GM23338 (cell line): Measurements from ENCODE around the gene ZFYVE28. TPM values are rescaled to one million over a fixed set of nuclear protein-coding genes. Genes with fewer than 3 reads are reported as not detected.

Source experiments
- ATAC-seq: fragments of 200-7000 bp; cut with Tn5 transposase; 3 replicates; pipeline ENCODE4 v1.9.1; 2020
- DNase-seq: peaks from one replicate; pipeline ENCODE4 v3.0.0-alpha.2; 2015; ENCODE audit warnings: low spot score
- H2AFZ ChIP-seq: fragments of 200-600 bp; sonication (generic); 2 replicates; pipeline ENCODE4 v1.8.0; 2016; ENCODE audit warnings: antibody characterized with exemption, mild to moderate bottlenecking, moderate library complexity
- H3F3A ChIP-seq: fragments of 200-600 bp; sonication (generic); replicated peaks from 2 replicates; pipeline ENCODE4 v1.8.0; 2017; ENCODE audit warnings: antibody characterized with exemption, mixed run types, low read depth
- H3K27ac ChIP-seq: fragments of 200-600 bp; sonication (generic); 2 replicates; pipeline ENCODE4 v1.6.1; 2016; ENCODE audit warnings: low read depth
- H3K27me3 ChIP-seq: fragments of 200-600 bp; sonication (generic); 2 replicates; pipeline ENCODE4 v1.8.0; 2016; ENCODE audit warnings: mild to moderate bottlenecking, mixed run types, moderate library complexity; ENCODE audit not compliant: insufficient read depth
- H3K36me3 ChIP-seq: fragments of 200-600 bp; sonication (generic); 2 replicates; pipeline ENCODE4 v1.8.0; 2016; ENCODE audit warnings: mild to moderate bottlenecking; ENCODE audit not compliant: insufficient read depth
- H3K4me1 ChIP-seq: fragments of 200-600 bp; sonication (generic); 2 replicates; pipeline ENCODE4 v1.8.0; 2016; ENCODE audit warnings: mild to moderate bottlenecking, moderate library complexity; ENCODE audit not compliant: insufficient read depth
- H3K4me2 ChIP-seq: fragments of 200-600 bp; sonication (generic); 2 replicates; pipeline ENCODE4 v1.7.1; 2017; ENCODE audit warnings: mixed run types
- H3K4me3 ChIP-seq: fragments of 200-600 bp; sonication (generic); 2 replicates; pipeline ENCODE4 v1.6.1; 2016; ENCODE audit warnings: mixed run types
- H3K79me2 ChIP-seq: fragments of 200-600 bp; sonication (generic); replicated peaks from 2 replicates; pipeline ENCODE4 v1.8.0; 2017; ENCODE audit warnings: mild to moderate bottlenecking; ENCODE audit not compliant: insufficient read depth
- H3K9me2 ChIP-seq: fragments of 200-600 bp; sonication (generic); 2 replicates; pipeline ENCODE4 v1.8.0; 2017; ENCODE audit not compliant: insufficient read depth
- H4K20me1 ChIP-seq: fragments of 200-600 bp; sonication (generic); replicated peaks from 2 replicates; pipeline ENCODE4 v1.8.0; 2017; ENCODE audit warnings: mild to moderate bottlenecking; ENCODE audit not compliant: insufficient read depth
- H3K27ac Mint-ChIP-seq: 2 replicates; pipeline ENCODE4 v1.8.0; 2020; ENCODE audit warnings: inconsistent platforms, mild to moderate bottlenecking, moderate library complexity, mixed read lengths
- H3K27me3 Mint-ChIP-seq: 3 replicates; pipeline ENCODE4 v1.8.0; 2022; ENCODE audit warnings: low read depth, mild to moderate bottlenecking, moderate library complexity, mixed read lengths, inconsistent platforms; ENCODE audit not compliant: insufficient read depth, poor library complexity
- H3K36me3 Mint-ChIP-seq: 3 replicates; pipeline ENCODE4 v1.8.0; 2021; ENCODE audit warnings: low read depth, mild to moderate bottlenecking, inconsistent platforms, moderate library complexity, mixed read lengths
- H3K4me1 Mint-ChIP-seq: 3 replicates; pipeline ENCODE4 v1.8.0; 2020; ENCODE audit warnings: mild to moderate bottlenecking, inconsistent platforms, mixed read lengths
- H3K4me3 Mint-ChIP-seq: 3 replicates; pipeline ENCODE4 v1.8.0; 2021; ENCODE audit warnings: moderate library complexity, mild to moderate bottlenecking, inconsistent platforms, mixed read lengths
- H3K9me3 Mint-ChIP-seq: 3 replicates; pipeline ENCODE4 v1.8.0; 2020; ENCODE audit warnings: moderate library complexity, mild to moderate bottlenecking, inconsistent platforms, mixed read lengths
- CREB1 ChIP-seq: fragments of 250-450 bp; sonication (Bioruptor Pico); IDR thresholded peaks from 2 replicates; pipeline ENCODE4 v1.5.0; 2020; ENCODE audit warnings: low read depth, mild to moderate bottlenecking, moderate library complexity
- EZH2 ChIP-seq: fragments of 200-600 bp; sonication (generic); IDR thresholded peaks from one replicate; pipeline ENCODE4 v1.8.0; 2017; ENCODE audit warnings: antibody characterized with exemption, mild to moderate bottlenecking, low read depth; ENCODE audit not compliant: unreplicated experiment
- EZH2phosphoT487 ChIP-seq: fragments of 200-600 bp; sonication (generic); IDR thresholded peaks from one replicate; pipeline ENCODE4 v1.8.1; 2018; ENCODE audit warnings: antibody characterized with exemption; ENCODE audit not compliant: unreplicated experiment
- JUNB ChIP-seq: IDR thresholded peaks from one replicate; pipeline ENCODE4 v1.6.1; 2016; ENCODE audit warnings: antibody characterized with exemption; ENCODE audit not compliant: unreplicated experiment
- NANOG ChIP-seq: IDR thresholded peaks from 2 replicates; pipeline ENCODE4 v1.6.1; 2016; ENCODE audit warnings: antibody characterized with exemption, borderline replicate concordance
- POLR2AphosphoS5 ChIP-seq: IDR thresholded peaks from 2 replicates; pipeline ENCODE4 v1.6.1; 2016; ENCODE audit warnings: antibody characterized with exemption, low read depth
- STAT1 ChIP-seq: IDR thresholded peaks from one replicate; pipeline ENCODE4 v1.6.1; 2016; ENCODE audit warnings: antibody characterized with exemption; ENCODE audit not compliant: unreplicated experiment
- ZNF114 ChIP-seq: fragments of 250-450 bp; sonication (Bioruptor Pico); IDR thresholded peaks from 2 replicates; pipeline ENCODE4 v1.5.0; 2020; ENCODE audit warnings: mild to moderate bottlenecking, moderate library complexity
- ZNF331 ChIP-seq: fragments of 250-450 bp; sonication (Bioruptor Pico); IDR thresholded peaks from 2 replicates; pipeline ENCODE4 v1.5.0; 2020; ENCODE audit warnings: low read depth, mild to moderate bottlenecking, moderate library complexity
- polyA plus RNA-seq: library from polyadenylated mRNA; unstranded; fragments of >200 nt; fragmentation: Nextera tagmentation; extraction: Ambion mirVana; gene quantifications from 2 replicates; pipeline ENCODE4 v1.2.1, GENCODE V29; 2016
- total RNA-seq: library from RNA; depleted of rRNA; stranded (reverse); fragments of >200 nt; shearing (Covaris generic); gene quantifications from 2 replicates; pipeline ENCODE4 v1.2.3, GENCODE V29; 2014
- TF ChIP-seq, protein P1 (sequence below), 2 experiments: fragments of 200-600 bp in 1 of 2; sonication (generic) in 1 of 2; conservative IDR thresholded peaks; 2 replicates each; pipeline versions ENCODE4 v1.5.1 to v1.6.1; 2016 to 2017; ENCODE audit warnings: antibody characterized with exemption in 2 of 2, low read depth in 2 of 2, mild to moderate bottlenecking in 2 of 2, moderate library complexity in 1 of 2
- TF ChIP-seq, protein P2 (sequence below): fragments of 250-450 bp; sonication (Bioruptor Pico); IDR thresholded peaks from 2 replicates; pipeline ENCODE4 v1.5.0; 2020; ENCODE audit warnings: mild to moderate bottlenecking, moderate library complexity
- TF ChIP-seq, protein P3 (sequence below): IDR thresholded peaks from one replicate; pipeline ENCODE4 v1.6.1; 2018; ENCODE audit warnings: antibody characterized with exemption; ENCODE audit not compliant: unreplicated experiment
- TF ChIP-seq, protein P4 (sequence below): IDR thresholded peaks from 2 replicates; pipeline ENCODE4 v1.6.1; 2016; ENCODE audit warnings: antibody characterized with exemption

Gene ZFYVE28
- total and polyA plus RNA-seq, 2 experiments from 2014 or later = 2.6 to 4.6 TPM

DNA sequence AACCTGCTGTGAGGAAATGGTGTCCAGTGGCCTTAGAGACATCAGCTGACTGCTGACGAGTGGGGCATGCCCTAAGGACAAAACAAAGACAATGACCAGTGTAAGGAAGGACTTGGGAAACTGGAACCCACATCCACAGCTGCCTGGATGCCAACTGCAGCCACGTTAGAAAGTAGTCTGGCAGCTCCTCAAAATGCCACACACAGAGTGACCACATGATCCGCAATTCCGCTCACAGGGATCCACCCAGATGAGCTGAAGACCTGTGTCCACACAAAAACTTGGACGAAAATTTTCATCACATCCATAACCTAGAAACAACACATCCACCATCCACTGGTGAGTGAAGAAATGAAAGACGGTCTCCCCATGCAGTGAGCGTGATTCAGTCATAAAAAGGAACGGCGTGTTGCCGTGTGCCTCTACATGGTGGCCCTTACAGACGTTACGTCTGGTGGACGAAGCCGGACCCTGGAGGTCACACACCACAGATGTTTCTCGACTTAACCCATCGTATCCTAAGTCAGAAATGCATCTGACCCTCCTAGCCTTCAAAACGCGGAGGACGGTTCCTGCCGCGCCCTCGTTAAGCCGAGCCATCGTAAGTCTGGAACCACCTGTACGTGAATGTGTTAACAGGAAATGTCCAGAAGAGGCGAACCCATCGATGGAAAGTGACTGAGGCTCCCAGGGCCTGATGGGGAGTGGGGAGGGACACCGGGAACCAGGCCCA lies 115.9 kb downstream of the ZFYVE28 start:
- no peak overlapping the region; the same call in 2 of the 3 replicates for H3K4me3 Mint-ChIP-seq
- no peaks in the 10 kb centered on the region for H3K79me2 ChIP-seq
- H2AFZ ChIP-seq = no peak overlapping the region
- H3K4me1 Mint-ChIP-seq = peaks cover 9% of the 10 kb centered on the region; the same call in 2 of the 3 replicates
- H3K9me3 Mint-ChIP-seq = peaks cover 18% of the 10 kb centered on the region
- TF ChIP-seq, protein P1, sequence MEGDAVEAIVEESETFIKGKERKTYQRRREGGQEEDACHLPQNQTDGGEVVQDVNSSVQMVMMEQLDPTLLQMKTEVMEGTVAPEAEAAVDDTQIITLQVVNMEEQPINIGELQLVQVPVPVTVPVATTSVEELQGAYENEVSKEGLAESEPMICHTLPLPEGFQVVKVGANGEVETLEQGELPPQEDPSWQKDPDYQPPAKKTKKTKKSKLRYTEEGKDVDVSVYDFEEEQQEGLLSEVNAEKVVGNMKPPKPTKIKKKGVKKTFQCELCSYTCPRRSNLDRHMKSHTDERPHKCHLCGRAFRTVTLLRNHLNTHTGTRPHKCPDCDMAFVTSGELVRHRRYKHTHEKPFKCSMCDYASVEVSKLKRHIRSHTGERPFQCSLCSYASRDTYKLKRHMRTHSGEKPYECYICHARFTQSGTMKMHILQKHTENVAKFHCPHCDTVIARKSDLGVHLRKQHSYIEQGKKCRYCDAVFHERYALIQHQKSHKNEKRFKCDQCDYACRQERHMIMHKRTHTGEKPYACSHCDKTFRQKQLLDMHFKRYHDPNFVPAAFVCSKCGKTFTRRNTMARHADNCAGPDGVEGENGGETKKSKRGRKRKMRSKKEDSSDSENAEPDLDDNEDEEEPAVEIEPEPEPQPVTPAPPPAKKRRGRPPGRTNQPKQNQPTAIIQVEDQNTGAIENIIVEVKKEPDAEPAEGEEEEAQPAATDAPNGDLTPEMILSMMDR (conservative IDR thresholded peaks at IDR 0.05; ENCODE audit: low read depth in 2 of 2) = no peak
- TF ChIP-seq EZH2 = no peak
- no peak for TF ChIP-seq JUNB
- TF ChIP-seq, protein P2, sequence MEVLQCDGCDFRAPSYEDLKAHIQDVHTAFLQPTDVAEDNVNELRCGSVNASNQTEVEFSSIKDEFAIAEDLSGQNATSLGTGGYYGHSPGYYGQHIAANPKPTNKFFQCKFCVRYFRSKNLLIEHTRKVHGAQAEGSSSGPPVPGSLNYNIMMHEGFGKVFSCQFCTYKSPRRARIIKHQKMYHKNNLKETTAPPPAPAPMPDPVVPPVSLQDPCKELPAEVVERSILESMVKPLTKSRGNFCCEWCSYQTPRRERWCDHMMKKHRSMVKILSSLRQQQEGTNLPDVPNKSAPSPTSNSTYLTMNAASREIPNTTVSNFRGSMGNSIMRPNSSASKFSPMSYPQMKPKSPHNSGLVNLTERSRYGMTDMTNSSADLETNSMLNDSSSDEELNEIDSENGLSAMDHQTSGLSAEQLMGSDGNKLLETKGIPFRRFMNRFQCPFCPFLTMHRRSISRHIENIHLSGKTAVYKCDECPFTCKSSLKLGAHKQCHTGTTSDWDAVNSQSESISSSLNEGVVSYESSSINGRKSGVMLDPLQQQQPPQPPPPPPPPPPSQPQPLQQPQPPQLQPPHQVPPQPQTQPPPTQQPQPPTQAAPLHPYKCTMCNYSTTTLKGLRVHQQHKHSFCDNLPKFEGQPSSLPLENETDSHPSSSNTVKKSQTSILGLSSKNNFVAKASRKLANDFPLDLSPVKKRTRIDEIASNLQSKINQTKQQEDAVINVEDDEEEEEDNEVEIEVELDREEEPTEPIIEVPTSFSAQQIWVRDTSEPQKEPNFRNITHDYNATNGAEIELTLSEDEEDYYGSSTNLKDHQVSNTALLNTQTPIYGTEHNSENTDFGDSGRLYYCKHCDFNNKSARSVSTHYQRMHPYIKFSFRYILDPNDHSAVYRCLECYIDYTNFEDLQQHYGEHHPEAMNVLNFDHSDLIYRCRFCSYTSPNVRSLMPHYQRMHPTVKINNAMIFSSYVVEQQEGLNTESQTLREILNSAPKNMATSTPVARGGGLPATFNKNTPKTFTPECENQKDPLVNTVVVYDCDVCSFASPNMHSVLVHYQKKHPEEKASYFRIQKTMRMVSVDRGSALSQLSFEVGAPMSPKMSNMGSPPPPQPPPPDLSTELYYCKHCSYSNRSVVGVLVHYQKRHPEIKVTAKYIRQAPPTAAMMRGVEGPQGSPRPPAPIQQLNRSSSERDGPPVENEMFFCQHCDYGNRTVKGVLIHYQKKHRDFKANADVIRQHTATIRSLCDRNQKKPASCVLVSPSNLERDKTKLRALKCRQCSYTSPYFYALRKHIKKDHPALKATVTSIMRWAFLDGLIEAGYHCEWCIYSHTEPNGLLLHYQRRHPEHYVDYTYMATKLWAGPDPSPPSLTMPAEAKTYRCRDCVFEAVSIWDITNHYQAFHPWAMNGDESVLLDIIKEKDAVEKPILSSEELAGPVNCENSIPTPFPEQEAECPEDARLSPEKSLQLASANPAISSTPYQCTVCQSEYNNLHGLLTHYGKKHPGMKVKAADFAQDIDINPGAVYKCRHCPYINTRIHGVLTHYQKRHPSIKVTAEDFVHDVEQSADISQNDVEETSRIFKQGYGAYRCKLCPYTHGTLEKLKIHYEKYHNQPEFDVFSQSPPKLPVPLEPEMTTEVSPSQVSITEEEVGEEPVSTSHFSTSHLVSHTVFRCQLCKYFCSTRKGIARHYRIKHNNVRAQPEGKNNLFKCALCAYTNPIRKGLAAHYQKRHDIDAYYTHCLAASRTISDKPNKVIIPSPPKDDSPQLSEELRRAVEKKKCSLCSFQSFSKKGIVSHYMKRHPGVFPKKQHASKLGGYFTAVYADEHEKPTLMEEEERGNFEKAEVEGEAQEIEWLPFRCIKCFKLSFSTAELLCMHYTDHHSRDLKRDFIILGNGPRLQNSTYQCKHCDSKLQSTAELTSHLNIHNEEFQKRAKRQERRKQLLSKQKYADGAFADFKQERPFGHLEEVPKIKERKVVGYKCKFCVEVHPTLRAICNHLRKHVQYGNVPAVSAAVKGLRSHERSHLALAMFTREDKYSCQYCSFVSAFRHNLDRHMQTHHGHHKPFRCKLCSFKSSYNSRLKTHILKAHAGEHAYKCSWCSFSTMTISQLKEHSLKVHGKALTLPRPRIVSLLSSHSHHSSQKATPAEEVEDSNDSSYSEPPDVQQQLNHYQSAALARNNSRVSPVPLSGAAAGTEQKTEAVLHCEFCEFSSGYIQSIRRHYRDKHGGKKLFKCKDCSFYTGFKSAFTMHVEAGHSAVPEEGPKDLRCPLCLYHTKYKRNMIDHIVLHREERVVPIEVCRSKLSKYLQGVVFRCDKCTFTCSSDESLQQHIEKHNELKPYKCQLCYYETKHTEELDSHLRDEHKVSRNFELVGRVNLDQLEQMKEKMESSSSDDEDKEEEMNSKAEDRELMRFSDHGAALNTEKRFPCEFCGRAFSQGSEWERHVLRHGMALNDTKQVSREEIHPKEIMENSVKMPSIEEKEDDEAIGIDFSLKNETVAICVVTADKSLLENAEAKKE (CRISPR knock-in tag) = no peak
- TF ChIP-seq ZNF331 = no peak
- TF ChIP-seq POLR2AphosphoS5 = no peak
- no peak for TF ChIP-seq NANOG
- no peak for TF ChIP-seq STAT1
- no peak for TF ChIP-seq EZH2phosphoT487
- TF ChIP-seq CREB1 = no peak
- TF ChIP-seq, protein P3, sequence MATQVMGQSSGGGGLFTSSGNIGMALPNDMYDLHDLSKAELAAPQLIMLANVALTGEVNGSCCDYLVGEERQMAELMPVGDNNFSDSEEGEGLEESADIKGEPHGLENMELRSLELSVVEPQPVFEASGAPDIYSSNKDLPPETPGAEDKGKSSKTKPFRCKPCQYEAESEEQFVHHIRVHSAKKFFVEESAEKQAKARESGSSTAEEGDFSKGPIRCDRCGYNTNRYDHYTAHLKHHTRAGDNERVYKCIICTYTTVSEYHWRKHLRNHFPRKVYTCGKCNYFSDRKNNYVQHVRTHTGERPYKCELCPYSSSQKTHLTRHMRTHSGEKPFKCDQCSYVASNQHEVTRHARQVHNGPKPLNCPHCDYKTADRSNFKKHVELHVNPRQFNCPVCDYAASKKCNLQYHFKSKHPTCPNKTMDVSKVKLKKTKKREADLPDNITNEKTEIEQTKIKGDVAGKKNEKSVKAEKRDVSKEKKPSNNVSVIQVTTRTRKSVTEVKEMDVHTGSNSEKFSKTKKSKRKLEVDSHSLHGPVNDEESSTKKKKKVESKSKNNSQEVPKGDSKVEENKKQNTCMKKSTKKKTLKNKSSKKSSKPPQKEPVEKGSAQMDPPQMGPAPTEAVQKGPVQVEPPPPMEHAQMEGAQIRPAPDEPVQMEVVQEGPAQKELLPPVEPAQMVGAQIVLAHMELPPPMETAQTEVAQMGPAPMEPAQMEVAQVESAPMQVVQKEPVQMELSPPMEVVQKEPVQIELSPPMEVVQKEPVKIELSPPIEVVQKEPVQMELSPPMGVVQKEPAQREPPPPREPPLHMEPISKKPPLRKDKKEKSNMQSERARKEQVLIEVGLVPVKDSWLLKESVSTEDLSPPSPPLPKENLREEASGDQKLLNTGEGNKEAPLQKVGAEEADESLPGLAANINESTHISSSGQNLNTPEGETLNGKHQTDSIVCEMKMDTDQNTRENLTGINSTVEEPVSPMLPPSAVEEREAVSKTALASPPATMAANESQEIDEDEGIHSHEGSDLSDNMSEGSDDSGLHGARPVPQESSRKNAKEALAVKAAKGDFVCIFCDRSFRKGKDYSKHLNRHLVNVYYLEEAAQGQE = no peak
- TF ChIP-seq, protein P4, sequence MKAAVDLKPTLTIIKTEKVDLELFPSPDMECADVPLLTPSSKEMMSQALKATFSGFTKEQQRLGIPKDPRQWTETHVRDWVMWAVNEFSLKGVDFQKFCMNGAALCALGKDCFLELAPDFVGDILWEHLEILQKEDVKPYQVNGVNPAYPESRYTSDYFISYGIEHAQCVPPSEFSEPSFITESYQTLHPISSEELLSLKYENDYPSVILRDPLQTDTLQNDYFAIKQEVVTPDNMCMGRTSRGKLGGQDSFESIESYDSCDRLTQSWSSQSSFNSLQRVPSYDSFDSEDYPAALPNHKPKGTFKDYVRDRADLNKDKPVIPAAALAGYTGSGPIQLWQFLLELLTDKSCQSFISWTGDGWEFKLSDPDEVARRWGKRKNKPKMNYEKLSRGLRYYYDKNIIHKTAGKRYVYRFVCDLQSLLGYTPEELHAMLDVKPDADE = no peak
- TF ChIP-seq ZNF114 (CRISPR knock-in tag) = no peak
- no peak overlapping the region for H3K27ac ChIP-seq
- no peaks in the 10 kb centered on the region for H3K9me2 ChIP-seq
- H3K27me3 Mint-ChIP-seq = peaks cover 10% of the 10 kb centered on the region
- H3K36me3 ChIP-seq = no peaks in the 10 kb centered on the region
- H3K4me3 ChIP-seq = no peak overlapping the region
- H4K20me1 ChIP-seq = no peaks in the 10 kb centered on the region
- no peak overlapping the region for H3K27ac Mint-ChIP-seq
- ATAC-seq (no peak), DNase-seq (no peak)
- 0 out of 2 replicates have a peak, but pooled peaks cover 4% of the 10 kb centered on the region for H3F3A ChIP-seq
- peaks cover 6% of the 10 kb centered on the region; the same call in 2 of the 3 replicates for H3K36me3 Mint-ChIP-seq
- no peaks in the 10 kb centered on the region for H3K27me3 ChIP-seq
- no peak overlapping the region for H3K4me2 ChIP-seq
- H3K4me1 ChIP-seq = no peaks in the 10 kb centered on the region
